IMR-90 (cell line): ENCODE data around the gene FLCN. TPM values are rescaled to one million over a fixed set of nuclear protein-coding genes. Genes with fewer than 3 reads are reported as not detected.

Source experiments
- ATAC-seq: fragments of 200-7000 bp; cut with Tn5 transposase; 2 replicates; pipeline ENCODE4 v1.9.1; 2020; ENCODE audit warnings: low read depth, mild to moderate bottlenecking, moderate library complexity
- BruUV-seq: library from RNA; stranded (reverse); fragments of 400-500 nt; replicated peaks from 2 replicates; lab custom pipeline; 2021; lab: Mats Ljungman, UMichigan
- CTCF ChIA-PET: fragments of 300-600 bp; formaldehyde crosslinking; extraction: SDS; loops from one replicate; lab custom pipeline; 2021; ENCODE audit warnings: antibody characterized with exemption; lab: Yijun Ruan, JAX
- POLR2A ChIA-PET: fragments of 300-600 bp; sonication (Branson Sonifier 250); formaldehyde crosslinking; loops from one replicate; lab custom pipeline; 2022; ENCODE audit warnings: antibody characterized with exemption; ENCODE audit not compliant: unreplicated experiment; lab: Charles Lee
- DNase-seq: peaks from one replicate; pipeline ENCODE4 v3.0.0; 2013
- H2AFZ ChIP-seq: replicated peaks from 2 replicates; pipeline ENCODE3; 2013; ENCODE audit warnings: low read length, mild to moderate bottlenecking; ENCODE audit not compliant: poor library complexity
- H2AK5ac ChIP-seq: 2 replicates; pipeline ENCODE4 v1.6.1; 2013; ENCODE audit warnings: low read depth, low read length, inconsistent platforms
- H2AK9ac ChIP-seq: replicated peaks from 2 replicates; pipeline ENCODE3; 2013; ENCODE audit warnings: mild to moderate bottlenecking, low read depth, low read length, moderate library complexity; ENCODE audit not compliant: poor library complexity
- H2BK120ac ChIP-seq: 2 replicates; pipeline ENCODE4 v1.6.1; 2013; ENCODE audit warnings: low read depth, low read length, inconsistent platforms
- H2BK15ac ChIP-seq: 3 replicates; pipeline ENCODE4 v1.6.1; 2013; ENCODE audit warnings: low read depth, low read length, inconsistent platforms
- H2BK20ac ChIP-seq: 2 replicates; pipeline ENCODE4 v1.6.1; 2013; ENCODE audit warnings: low read depth, mild to moderate bottlenecking, inconsistent platforms, low read length, moderate library complexity
- H2BK5ac ChIP-seq: 2 replicates; pipeline ENCODE4 v1.6.1; 2013; ENCODE audit warnings: mild to moderate bottlenecking, low read depth, low read length, inconsistent platforms; ENCODE audit not compliant: poor library complexity, severe bottlenecking
- H3K14ac ChIP-seq: replicated peaks from 2 replicates; pipeline ENCODE4 v1.6.1; 2013; ENCODE audit warnings: low read depth, low read length, inconsistent platforms
- H3K18ac ChIP-seq: 2 replicates; pipeline ENCODE4 v1.6.1; 2013; ENCODE audit warnings: low read depth, low read length, control low read depth
- H3K23ac ChIP-seq: 2 replicates; pipeline ENCODE4 v1.6.1; 2013; ENCODE audit warnings: low read depth, low read length, inconsistent platforms
- H3K27ac ChIP-seq: 2 replicates; pipeline ENCODE4 v1.5.1; 2013; ENCODE audit warnings: mild to moderate bottlenecking, control low read depth, low read length; ENCODE audit not compliant: insufficient read depth
- H3K27me3 ChIP-seq: 2 replicates; pipeline ENCODE4 v1.6.1; 2013; ENCODE audit warnings: low read length; ENCODE audit not compliant: control insufficient read depth, insufficient read depth
- H3K36me3 ChIP-seq: 2 replicates; pipeline ENCODE4 v1.6.1; 2013; ENCODE audit warnings: low read length, mixed read lengths; ENCODE audit not compliant: control insufficient read depth, insufficient read depth
- H3K4ac ChIP-seq: 2 replicates; pipeline ENCODE4 v1.6.1; 2013; ENCODE audit warnings: low read depth, low read length, inconsistent platforms
- H3K4me1 ChIP-seq: 2 replicates; pipeline ENCODE4 v1.6.1; 2013; ENCODE audit warnings: low read length, mixed read lengths; ENCODE audit not compliant: control insufficient read depth, insufficient read depth
- H3K4me2 ChIP-seq: 2 replicates; pipeline ENCODE4 v1.6.1; 2013; ENCODE audit warnings: low read depth, mild to moderate bottlenecking, control low read depth, low read length, moderate library complexity
- H3K4me3 ChIP-seq: 2 replicates; pipeline ENCODE4 v1.5.1; 2013; ENCODE audit warnings: low read depth, mild to moderate bottlenecking, control low read depth, low read length, moderate library complexity; ENCODE audit not compliant: insufficient read depth
- H3K56ac ChIP-seq: 2 replicates; pipeline ENCODE4 v1.6.1; 2013; ENCODE audit warnings: low read length, inconsistent platforms; ENCODE audit not compliant: insufficient read depth; ENCODE audit errors: extremely low read depth
- H3K79me1 ChIP-seq, 2 experiments: 2 replicates each; pipeline ENCODE4 v1.6.1; 2013; ENCODE audit warnings: low read length in 2 of 2, inconsistent platforms in 1 of 2, low read depth in 1 of 2
- H3K9ac ChIP-seq: 2 replicates; pipeline ENCODE4 v1.6.1; 2013; ENCODE audit warnings: low read depth, low read length, control low read depth
- H3K9me1 ChIP-seq: 2 replicates; pipeline ENCODE4 v1.6.1; 2013; ENCODE audit warnings: low read length, inconsistent platforms; ENCODE audit not compliant: insufficient read depth
- H3K9me3 ChIP-seq: 2 replicates; pipeline ENCODE4 v1.6.1; 2013; ENCODE audit warnings: low read length; ENCODE audit not compliant: control insufficient read depth, insufficient read depth
- H4K20me1 ChIP-seq: 2 replicates; pipeline ENCODE4 v1.6.1; 2013; ENCODE audit warnings: low read length, inconsistent platforms; ENCODE audit not compliant: insufficient read depth
- H4K5ac ChIP-seq: 2 replicates; pipeline ENCODE4 v1.6.1; 2013; ENCODE audit warnings: mild to moderate bottlenecking, low read depth, low read length, control low read depth
- H4K8ac ChIP-seq, 2 experiments: 2 replicates each; pipeline ENCODE4 v1.6.1; 2013; ENCODE audit warnings: low read depth in 2 of 2, low read length in 2 of 2, control low read depth in 1 of 2, inconsistent platforms in 1 of 2
- H4K91ac ChIP-seq: 2 replicates; pipeline ENCODE4 v1.6.1; 2013; ENCODE audit warnings: low read depth, low read length, inconsistent platforms; ENCODE audit not compliant: insufficient read depth
- MXI1 ChIP-seq: IDR thresholded peaks from 2 replicates; pipeline ENCODE4 v1.6.1; 2012; ENCODE audit warnings: low read depth, mild to moderate bottlenecking, low read length, moderate library complexity, borderline replicate concordance
- RFX5 ChIP-seq: IDR thresholded peaks from 2 replicates; pipeline ENCODE4 v1.8.0; 2012; ENCODE audit warnings: low read depth, mild to moderate bottlenecking, low read length, moderate library complexity
- WGBS, 2 experiments: methylation state at CpG; one replicate each; pipeline versions ENCODE4 v1.1.5 to v1.1.7; 2013; ENCODE audit warnings: missing lambda C conversion rate in 2 of 2; ENCODE audit not compliant: insufficient read length in 1 of 2; ENCODE audit errors: extremely low coverage in 2 of 2; 5-methylcytosine and 5-hydroxymethylcytosine counted together
- dilution Hi-C: fragments of 300-500 bp; cut with HindIII; formaldehyde crosslinking; loops from one replicate; pipeline ENCODE4 v1.14.3; 2018; ENCODE audit warnings: low sequenced_read_pairs; ENCODE audit not compliant: unreplicated experiment
- in situ Hi-C: fragments of 300-500 bp; cut with MboI; formaldehyde crosslinking; loops from 3 replicates; pipeline ENCODE4 v1.14.3; 2019; ENCODE audit warnings: low sequenced_read_pairs, inconsistent platforms, mixed read lengths
- intact Hi-C: fragments of 100-400 bp; cut with micrococcal nuclease; formaldehyde crosslinking; loops from 2 replicates; pipeline ENCODE4 v1.10.0; 2022
- polyA plus RNA-seq, 3 experiments: library from polyadenylated mRNA; depleted of rRNA; stranded (reverse); fragments of >200 nt; gene quantifications; 2 replicates each; pipeline ENCODE4 v1.2.3, GENCODE V29; 2012; ENCODE audit warnings: low replicate concordance in 1 of 3
- total RNA-seq: library from RNA; depleted of rRNA; stranded (reverse); fragments of >200 nt; gene quantifications from 2 replicates; pipeline ENCODE4 v1.2.3, GENCODE V29; 2012

The FLCN gene
- total and polyA plus RNA-seq, 2 of the 4 experiments (the other 2 are of a cell fraction) = 16.8 to 24.8 TPM

GRCh38 chr17:17181666-17182597 lies 55.0 kb downstream of the FLCN start:
- CTCF ChIA-PET = no interaction called here
- BruUV-seq = no TSS peak
- TF ChIP-seq MXI1 = no peak
- no peak for TF ChIP-seq RFX5

More at GRCh38 chr17:17181666-17182597, 55.0 kb downstream of the FLCN start:
- Histone ChIP-seq H3K4me1 (0 out of 2 replicates have a peak, but pooled peaks cover 2% of the 10 kb centered on the region), H3K9me3 (no peaks in the 10 kb centered on the region), H3K23ac (no peak overlapping the region), H3K4me3 (no peak overlapping the region), H3K4ac (no peak overlapping the region), H3K14ac (no peak overlapping the region), H3K9me1 (peaks cover 6% of the 10 kb centered on the region), H3K56ac (no peak overlapping the region), H4K91ac (no peak overlapping the region), H4K20me1 (no peaks in the 10 kb centered on the region), H2AFZ (no peak overlapping the region), H3K27ac (no peak overlapping the region), H3K27me3 (no peaks in the 10 kb centered on the region), H2AK9ac (no peak overlapping the region), H3K9ac (no peak overlapping the region), H2BK5ac (no peak overlapping the region), H4K8ac (no peak overlapping the region), H2BK20ac (no peak overlapping the region), H2AK5ac (no peak overlapping the region), H3K4me2 (no peak overlapping the region), H3K36me3 (peaks cover 58% of the 10 kb centered on the region), H2BK15ac (no peak overlapping the region), H2BK120ac (no peak overlapping the region), H3K79me1 (peaks cover 0 to 12% of the 10 kb centered on the region in 2 experiments; a peak in 3 of 4 replicates), H4K5ac (no peak overlapping the region), H3K18ac (no peak overlapping the region)
- ATAC-seq = no peak
- in situ Hi-C loops (no loop called here), intact Hi-C loops (no loop called here), dilution Hi-C loops (no loop called here)
- 81% methylated on average over 5 of the region's 15 CpGs; no CpG with 5 or more reads in 1 of the 2 experiments for WGBS, 2 experiments
- POLR2A ChIA-PET = no interaction called here
- DNase-seq = no peak
